ENCODE results near the gene CCL22.
"Not testable (repeated sequence)": the region's sequence is repeated elsewhere in the genome, so short reads cannot be mapped to it uniquely, and the experiment has no call there.

The CCL22 gene

DNA sequence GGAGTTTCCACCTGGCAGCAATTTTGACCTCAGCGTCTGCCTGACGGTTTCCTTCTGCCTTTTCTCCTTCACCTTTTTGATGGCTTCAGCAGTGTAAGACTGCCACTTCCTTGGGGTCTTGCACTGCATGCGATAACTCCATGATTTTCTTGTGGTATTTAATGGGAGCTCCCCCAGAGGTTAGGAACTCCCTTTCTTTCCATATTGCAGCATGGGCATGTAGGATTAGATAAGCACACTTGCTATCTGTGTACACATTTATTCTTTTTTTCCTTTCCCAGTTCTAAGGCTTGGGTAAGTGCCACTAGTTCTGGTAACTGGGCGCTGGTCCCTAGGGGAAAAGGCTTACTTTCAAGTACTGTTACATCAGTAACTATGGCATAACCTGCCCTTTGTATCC, 38.9 kb downstream of the CCL22 start:
- DNase-seq = not testable (repeated sequence)

GRCh38 chr16:57401943-57402640, 43.5 kb downstream of the CCL22 start:
- peak; percentile 63 for DNase-seq

DNA sequence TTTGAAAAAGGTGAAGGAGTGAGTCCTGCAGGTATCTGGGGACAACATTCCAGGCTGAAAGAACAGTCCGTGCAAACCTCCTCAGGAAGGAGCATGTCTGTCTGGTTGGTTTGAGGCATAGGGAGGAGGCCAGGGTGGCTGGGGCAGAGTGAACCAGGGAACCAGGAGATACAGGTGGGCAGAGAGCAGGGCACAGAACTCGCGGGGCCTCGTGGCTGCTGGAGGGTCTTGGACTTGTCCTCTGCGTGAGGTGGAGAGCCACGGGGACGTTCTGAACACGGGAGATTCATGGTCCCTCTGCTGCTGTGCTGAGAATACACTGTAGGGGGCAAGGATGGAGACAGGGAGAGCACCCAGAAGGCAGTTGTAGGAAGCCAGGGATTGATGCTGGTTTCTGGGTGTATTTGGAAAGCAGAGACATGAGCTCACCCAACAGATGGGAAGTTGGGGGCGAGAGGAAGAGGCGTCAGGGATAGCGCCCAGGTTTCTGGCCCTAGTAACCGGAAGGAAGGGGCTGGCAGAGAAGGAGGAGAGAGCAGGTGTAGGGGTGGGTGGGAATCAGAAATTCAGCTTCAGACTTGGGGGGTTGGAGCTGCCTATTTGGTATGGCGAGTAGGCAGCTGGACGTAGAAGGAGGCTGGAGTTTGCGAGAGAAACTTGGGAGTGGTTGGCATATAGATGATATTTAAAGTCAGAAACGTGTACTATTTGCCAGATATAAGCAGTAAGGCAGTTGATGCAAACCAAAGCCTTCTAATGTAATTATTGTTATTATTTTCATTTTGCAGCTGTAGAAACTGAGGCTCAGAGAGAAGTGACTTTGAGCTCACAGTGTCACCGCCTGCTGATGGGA, 45.6 kb downstream of the CCL22 start, which contains the start of gene CCL17:
CCL17 (plus strand) TSS at position 803 of the 853 bp plus-strand sequence. CDS start 9,166 bp downstream, outside the sequence.
- no peak for DNase-seq

DNA sequence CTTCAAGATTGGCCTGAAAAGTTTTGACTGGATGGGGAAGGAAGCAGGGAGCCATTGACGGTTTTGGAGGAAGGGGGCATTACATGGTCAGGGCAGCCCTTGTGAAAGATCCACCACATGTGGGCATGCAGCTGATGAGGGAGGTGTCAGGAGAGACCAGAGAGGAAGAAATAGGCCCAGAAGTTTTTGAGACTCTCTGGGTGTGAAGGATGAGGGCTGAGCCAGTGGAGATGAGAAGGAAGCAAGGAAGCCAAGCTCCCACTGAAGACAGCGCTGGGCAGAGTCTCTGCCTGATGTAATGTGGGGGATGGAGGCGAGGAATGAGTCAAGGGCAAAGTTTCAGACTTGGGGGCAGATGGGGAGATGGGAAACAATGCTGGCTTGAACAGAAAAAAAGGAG, 46.5 kb downstream of the CCL22 start:
- DNase-seq = no peak

DNA sequence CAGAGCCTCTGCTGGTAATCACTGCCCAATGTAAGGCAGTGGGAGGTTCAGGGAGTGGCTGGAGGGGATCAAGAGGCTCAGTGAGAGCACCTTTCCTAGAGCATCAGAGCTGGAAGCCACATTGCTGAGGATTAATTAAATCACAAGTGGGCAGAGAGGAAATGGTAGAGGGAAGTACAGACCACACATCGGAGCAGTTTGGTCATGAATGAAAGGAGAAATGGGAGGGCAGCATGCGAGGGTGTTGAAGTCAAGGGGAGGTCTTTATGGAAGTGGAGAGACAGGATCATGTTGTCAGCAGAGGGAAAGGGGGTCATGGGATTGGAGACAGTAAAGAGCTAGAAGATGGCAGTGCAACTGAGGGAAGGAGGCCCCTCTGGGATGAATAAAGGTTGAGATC, 48.3 kb downstream of the CCL22 start:
- no peak for DNase-seq

- DNase-seq = no peak
These were observed 49.2 kb downstream of the CCL22 start for GRCh38 chr16:57407521-57408353.

- DNase-seq = no peak
These were observed 50.5 kb downstream of the CCL22 start for GRCh38 chr16:57409065-57409464.

DNA sequence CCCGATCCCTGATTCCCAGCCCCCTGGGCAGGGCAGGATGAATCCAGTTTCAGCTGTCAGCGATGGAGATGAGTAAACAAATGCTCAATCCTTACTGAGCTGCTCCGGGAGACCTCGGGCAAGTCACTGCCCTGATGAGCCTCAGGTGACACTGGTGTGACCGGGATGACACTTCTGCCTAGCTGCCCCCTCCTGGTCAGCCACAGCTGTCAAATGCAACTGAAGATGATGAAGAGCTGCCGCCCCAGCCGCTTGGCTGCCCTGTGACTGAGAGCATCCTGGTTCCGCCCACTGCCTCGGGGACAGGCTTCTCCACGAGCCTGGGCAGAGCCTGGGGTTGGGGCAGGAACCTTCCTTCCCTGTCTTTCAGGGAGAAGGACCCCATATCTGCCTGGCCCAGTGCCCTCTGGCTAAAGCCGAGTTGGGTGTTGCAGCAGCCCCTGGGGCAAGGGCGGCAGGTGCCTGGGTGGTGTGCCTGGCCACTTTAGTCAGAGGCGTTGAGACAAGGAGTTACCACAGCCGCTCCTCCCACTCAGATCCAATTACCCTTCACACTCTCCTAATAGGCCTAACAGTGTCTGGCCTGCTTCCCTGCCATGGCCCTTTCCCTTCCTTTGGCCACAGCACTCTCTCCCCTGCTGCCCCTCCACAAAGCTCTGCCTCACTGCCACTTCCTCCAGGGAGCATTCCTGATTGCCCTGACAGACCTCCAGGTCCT, 51.4 kb downstream of the CCL22 start:
- peak; percentile 58 for DNase-seq

DNA sequence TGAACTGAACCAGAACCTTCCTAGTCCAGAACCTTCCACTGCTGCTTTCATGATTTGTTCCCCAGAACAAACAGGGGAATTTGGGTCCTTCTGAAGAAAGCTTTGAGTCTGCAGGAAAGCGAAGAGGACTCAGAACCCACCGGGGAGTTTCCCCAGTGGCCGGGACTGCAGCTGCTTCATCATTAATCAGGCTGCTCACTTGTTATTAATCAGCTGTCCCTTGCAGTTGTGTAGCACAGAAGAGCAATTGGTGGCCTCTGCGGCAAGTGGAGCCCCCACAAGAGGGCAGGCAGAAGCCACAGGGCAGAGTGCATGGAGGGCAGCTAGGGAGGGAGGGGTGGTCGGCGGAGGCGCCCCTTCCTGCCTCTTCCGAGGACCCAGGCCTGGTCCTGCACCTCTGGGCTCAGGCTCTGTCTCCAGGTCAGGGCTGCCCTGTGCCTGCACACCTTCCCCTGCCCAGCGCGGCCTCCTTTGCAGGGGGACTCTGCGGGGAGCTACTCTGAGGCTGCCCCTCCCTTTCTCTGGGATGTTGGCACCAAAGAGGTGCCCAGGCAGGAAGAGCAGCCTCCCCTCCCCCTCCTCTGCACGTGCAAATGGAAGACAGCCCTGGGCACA, 52.9 kb downstream of the CCL22 start:
- DNase-seq = no peak

GRCh38 chr16:57412584-57412983, 54.0 kb downstream of the CCL22 start:
- DNase-seq = no peak

GRCh38 chr16:57413301-57413730, 54.7 kb downstream of the CCL22 start:
- no peak for DNase-seq

DNA sequence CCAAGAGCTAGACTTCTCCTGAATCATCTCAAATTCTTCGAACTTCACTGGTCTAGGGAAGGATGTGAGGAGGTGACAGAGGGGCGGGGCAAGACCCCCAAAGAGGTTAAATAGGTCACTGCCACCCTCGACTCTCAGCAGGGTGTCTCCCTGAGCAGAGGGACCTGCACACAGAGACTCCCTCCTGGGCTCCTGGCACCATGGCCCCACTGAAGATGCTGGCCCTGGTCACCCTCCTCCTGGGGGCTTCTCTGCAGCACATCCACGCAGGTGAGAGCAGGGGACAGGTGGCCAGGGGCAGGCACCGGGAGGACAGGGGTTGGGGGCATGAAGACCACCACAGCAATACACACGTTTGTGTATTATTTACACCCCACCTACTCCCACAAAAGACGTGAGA, 55.1 kb downstream of the CCL22 start:
- DNase-seq = no peak

Data from islet precursor cell (in vitro differentiated cells).